ENCODE results near the gene UBE2G2.
A peak's percentile ranks its signal among the peaks of the same experiment; 100 is the strongest.

UBE2G2 gene

DNA sequence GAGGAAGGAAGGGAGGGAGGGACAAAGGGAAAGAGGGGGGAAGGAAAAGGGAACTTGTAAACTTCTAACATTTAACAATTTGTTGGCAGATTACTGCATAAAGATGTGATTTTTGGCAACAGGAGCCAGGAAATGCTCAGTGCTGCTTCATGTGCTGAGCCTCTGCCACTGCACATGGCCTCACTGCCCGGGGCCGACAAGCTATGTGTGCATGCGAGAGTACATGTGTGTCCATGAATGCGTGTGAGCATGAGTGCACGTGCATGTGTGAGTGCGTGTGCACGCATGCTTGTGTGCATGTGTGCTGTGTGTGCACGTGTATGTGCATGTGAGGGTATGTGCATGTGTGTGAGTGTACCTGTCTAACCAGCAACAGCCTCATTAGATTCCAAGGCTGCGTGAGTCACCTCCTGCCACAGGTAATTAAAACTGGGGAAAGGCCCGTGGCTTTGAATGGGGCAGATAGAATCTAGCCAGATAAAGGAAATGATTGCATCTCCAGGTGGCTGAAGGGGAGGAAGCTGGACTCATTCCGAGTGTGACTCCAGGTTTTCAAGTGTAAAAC lies 48.9 kb downstream of the UBE2G2 start:
- no peak overlapping the region for H2AK5ac ChIP-seq (ENCODE audit: low read length)
- no peak overlapping the region for H3K23ac ChIP-seq (ENCODE audit: low read length)
- no peak overlapping the region for H2BK5ac ChIP-seq (ENCODE audit: low read length)
- DNase-seq, result peak; percentile 48
- no peaks in the 10 kb centered on the region for H3K36me3 ChIP-seq (ENCODE audit: control insufficient read depth, insufficient read depth, low read length)
- no peak overlapping the region for H3K4ac ChIP-seq (ENCODE audit: low read depth, low read length)
- no peak overlapping the region for H3K4me3 ChIP-seq (ENCODE audit: low read length)
- H3K56ac ChIP-seq (ENCODE audit: low read length), result peak overlapping the region; percentile 76
- H2BK15ac ChIP-seq (replicated peaks; ENCODE audit: low read depth), result no peak overlapping the region
- H3K79me1 ChIP-seq (ENCODE audit: low read length), result no peaks in the 10 kb centered on the region
- H3K9ac ChIP-seq (ENCODE audit: low read length), result peak overlapping the region; percentile 29
- no peak overlapping the region for H4K8ac ChIP-seq (ENCODE audit: low read depth, low read length)
- no peak overlapping the region for H2BK120ac ChIP-seq (ENCODE audit: low read depth, low read length)
- no peak overlapping the region for H3K27ac ChIP-seq (ENCODE audit: low read depth, low read length)
- no CpG with 5 or more reads among the region's 11 CpGs for WGBS (ENCODE audit: extremely low coverage, insufficient coverage, low lambda C conversion rate)
- H3K27me3 ChIP-seq (ENCODE audit: insufficient read depth, low read length, poor library complexity), result no peaks in the 10 kb centered on the region
- peaks cover 4% of the 10 kb centered on the region for H3K4me1 ChIP-seq (ENCODE audit: control insufficient read depth, low read depth, low read length)
- H3K4me2 ChIP-seq (ENCODE audit: low read length), result no peak overlapping the region
- no peaks in the 10 kb centered on the region for H3K79me2 ChIP-seq (ENCODE audit: control insufficient read depth, insufficient read depth, low read length)
- no peak overlapping the region for H3K18ac ChIP-seq (ENCODE audit: low read length)
- H4K5ac ChIP-seq (ENCODE audit: low read length), result no peak overlapping the region

DNA sequence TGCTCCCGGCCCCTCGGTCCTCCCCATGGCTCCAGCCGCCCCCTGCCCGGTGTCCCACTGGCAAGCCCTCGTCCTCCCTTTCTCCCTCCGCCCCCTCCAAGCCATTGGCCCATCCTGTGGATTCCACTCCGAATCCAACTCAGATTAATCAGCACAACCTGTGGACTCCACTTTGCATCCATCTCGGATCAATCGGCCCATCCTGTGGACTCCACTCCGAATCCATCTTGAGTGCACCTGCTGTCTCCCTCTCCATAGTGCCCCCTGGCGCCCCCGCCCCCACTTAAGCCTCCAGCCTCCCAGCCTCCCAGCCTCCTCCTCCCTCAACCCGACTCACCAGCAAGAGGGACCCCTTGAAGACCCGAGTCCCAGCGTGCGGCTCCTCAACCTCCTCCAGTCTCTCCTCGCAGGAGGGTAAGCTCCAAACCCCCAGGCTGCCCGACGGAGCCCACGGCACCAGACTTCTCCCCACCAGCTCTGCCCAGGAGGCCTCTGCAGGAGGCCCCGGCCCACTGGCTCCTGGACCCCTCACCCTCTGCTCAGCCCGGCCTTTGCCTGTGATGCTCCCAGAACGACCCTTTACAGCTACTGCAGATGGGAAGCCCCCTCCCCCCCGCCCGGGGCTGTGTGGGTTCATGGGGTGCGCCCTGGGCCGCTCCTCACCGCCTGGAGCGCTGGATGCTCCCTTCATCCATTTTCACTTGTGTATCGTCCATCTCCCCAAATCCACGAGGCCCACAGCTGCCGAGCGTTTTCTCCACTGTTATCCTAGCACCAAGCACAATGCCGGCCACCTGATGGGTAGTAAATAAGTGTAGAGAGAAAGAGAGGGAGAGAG lies 49.6 kb downstream of the UBE2G2 start:
- Histone ChIP-seq H3K79me1 (ENCODE audit: low read length) (no peaks in the 10 kb centered on the region), H4K8ac (ENCODE audit: low read depth, low read length) (no peak overlapping the region), H3K4me3 (ENCODE audit: low read length) (no peak overlapping the region), H3K4me1 (ENCODE audit: control insufficient read depth, low read depth, low read length) (peaks cover 4% of the 10 kb centered on the region), H2BK5ac (ENCODE audit: low read length) (no peak overlapping the region), H3K9ac (ENCODE audit: low read length) (no peak overlapping the region), H3K27ac (ENCODE audit: low read depth, low read length) (no peak overlapping the region), H3K23ac (ENCODE audit: low read length) (no peak overlapping the region), H3K36me3 (ENCODE audit: control insufficient read depth, insufficient read depth, low read length) (no peaks in the 10 kb centered on the region), H3K4me2 (ENCODE audit: low read length) (no peak overlapping the region), H2AK5ac (ENCODE audit: low read length) (no peak overlapping the region), H3K56ac (ENCODE audit: low read length) (peak overlapping the region; percentile 0), H4K5ac (ENCODE audit: low read length) (no peak overlapping the region), H3K4ac (ENCODE audit: low read depth, low read length) (peak overlapping the region; percentile 4), H3K79me2 (ENCODE audit: control insufficient read depth, insufficient read depth, low read length) (no peaks in the 10 kb centered on the region), H2BK15ac (replicated peaks; ENCODE audit: low read depth) (no peak overlapping the region), H3K27me3 (ENCODE audit: insufficient read depth, low read length, poor library complexity) (no peaks in the 10 kb centered on the region), H2BK120ac (ENCODE audit: low read depth, low read length) (no peak overlapping the region), H3K18ac (ENCODE audit: low read length) (no peak overlapping the region)
- DNase-seq, result no peak
- no CpG with 5 or more reads among the region's 34 CpGs for WGBS (ENCODE audit: extremely low coverage, insufficient coverage, low lambda C conversion rate)

DNA sequence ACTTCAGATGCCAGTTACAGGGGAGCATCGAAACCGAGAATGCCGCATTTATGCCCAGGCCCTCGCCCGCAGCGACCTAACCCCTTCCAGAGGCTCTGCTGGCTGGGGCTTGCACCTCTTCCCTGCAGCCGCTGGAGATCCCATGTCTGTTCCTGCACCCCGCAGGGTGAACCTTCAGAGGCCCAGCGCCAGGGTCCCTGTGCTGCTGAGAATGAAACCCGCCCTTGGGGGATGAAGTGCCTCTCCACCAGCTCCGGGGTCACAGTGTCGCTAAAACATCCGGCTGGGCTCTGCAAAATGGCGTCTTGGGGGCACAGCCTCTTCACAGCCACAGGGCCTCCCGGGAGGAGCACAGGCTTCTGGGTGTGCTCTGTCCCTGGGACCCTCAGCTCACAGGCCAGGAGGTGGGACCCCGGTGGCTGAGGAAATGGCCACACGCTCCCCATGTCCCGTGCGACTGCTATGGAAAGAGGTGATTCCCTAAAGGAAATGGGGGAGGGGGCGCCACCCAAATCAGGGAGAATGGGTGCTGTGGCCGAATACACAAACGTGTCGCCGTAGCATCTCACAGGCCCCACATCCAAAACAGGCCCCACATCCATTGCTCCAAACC lies 50.3 kb downstream of the UBE2G2 start:
- Histone ChIP-seq H3K23ac (ENCODE audit: low read length) (no peak overlapping the region), H3K18ac (ENCODE audit: low read length) (no peak overlapping the region), H3K36me3 (ENCODE audit: control insufficient read depth, insufficient read depth, low read length) (no peaks in the 10 kb centered on the region), H3K4ac (ENCODE audit: low read depth, low read length) (no peak overlapping the region), H2BK120ac (ENCODE audit: low read depth, low read length) (no peak overlapping the region), H3K4me1 (ENCODE audit: control insufficient read depth, low read depth, low read length) (peaks cover 4% of the 10 kb centered on the region), H3K27me3 (ENCODE audit: insufficient read depth, low read length, poor library complexity) (no peaks in the 10 kb centered on the region), H3K79me2 (ENCODE audit: control insufficient read depth, insufficient read depth, low read length) (no peaks in the 10 kb centered on the region), H4K5ac (ENCODE audit: low read length) (no peak overlapping the region), H2AK5ac (ENCODE audit: low read length) (no peak overlapping the region), H3K56ac (ENCODE audit: low read length) (peak overlapping the region; percentile 34), H3K4me2 (ENCODE audit: low read length) (no peak overlapping the region), H2BK15ac (replicated peaks; ENCODE audit: low read depth) (no peak overlapping the region), H3K79me1 (ENCODE audit: low read length) (no peaks in the 10 kb centered on the region), H4K8ac (ENCODE audit: low read depth, low read length) (no peak overlapping the region), H3K27ac (ENCODE audit: low read depth, low read length) (no peak overlapping the region), H3K4me3 (ENCODE audit: low read length) (no peak overlapping the region), H2BK5ac (ENCODE audit: low read length) (no peak overlapping the region), H3K9ac (ENCODE audit: low read length) (no peak overlapping the region)
- DNase-seq, result no peak
- WGBS (ENCODE audit: extremely low coverage, insufficient coverage, low lambda C conversion rate), result no CpG with 5 or more reads among the region's 24 CpGs

DNA sequence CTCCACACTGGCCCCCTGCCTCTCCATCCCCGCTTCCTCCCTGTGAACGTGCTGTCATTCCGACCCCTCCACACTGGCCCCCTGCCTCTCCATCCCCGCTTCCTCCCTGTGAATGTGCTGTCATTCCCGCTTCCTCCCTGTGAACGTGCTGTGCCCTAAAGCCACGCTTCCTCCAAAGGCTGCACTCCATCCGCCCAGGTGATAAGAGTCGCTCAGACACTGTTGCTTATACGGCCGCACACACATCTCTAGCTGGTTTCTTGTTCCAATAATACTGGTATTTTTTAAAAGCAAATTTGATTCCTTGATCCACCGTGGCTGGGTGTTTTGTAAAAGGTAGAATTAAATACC lies 51.0 kb downstream of the UBE2G2 start:
- Histone ChIP-seq H3K27ac (ENCODE audit: low read depth, low read length) (no peak overlapping the region), H2BK5ac (ENCODE audit: low read length) (no peak overlapping the region), H3K27me3 (ENCODE audit: insufficient read depth, low read length, poor library complexity) (no peaks in the 10 kb centered on the region), H3K18ac (ENCODE audit: low read length) (no peak overlapping the region), H2AK5ac (ENCODE audit: low read length) (no peak overlapping the region), H2BK15ac (replicated peaks; ENCODE audit: low read depth) (no peak overlapping the region), H3K79me2 (ENCODE audit: control insufficient read depth, insufficient read depth, low read length) (no peaks in the 10 kb centered on the region), H3K23ac (ENCODE audit: low read length) (no peak overlapping the region), H3K4ac (ENCODE audit: low read depth, low read length) (no peak overlapping the region), H3K4me2 (ENCODE audit: low read length) (no peak overlapping the region), H4K8ac (ENCODE audit: low read depth, low read length) (no peak overlapping the region), H3K4me1 (ENCODE audit: control insufficient read depth, low read depth, low read length) (peaks cover 4% of the 10 kb centered on the region), H3K36me3 (ENCODE audit: control insufficient read depth, insufficient read depth, low read length) (no peaks in the 10 kb centered on the region), H3K4me3 (ENCODE audit: low read length) (no peak overlapping the region), H2BK120ac (ENCODE audit: low read depth, low read length) (no peak overlapping the region), H3K9ac (ENCODE audit: low read length) (no peak overlapping the region), H3K56ac (ENCODE audit: low read length) (peak overlapping the region; percentile 56), H3K79me1 (ENCODE audit: low read length) (no peaks in the 10 kb centered on the region), H4K5ac (ENCODE audit: low read length) (no peak overlapping the region)
- WGBS (ENCODE audit: extremely low coverage, insufficient coverage, low lambda C conversion rate), result no CpG with 5 or more reads among the region's 12 CpGs
- peak; percentile 72 for DNase-seq

DNA sequence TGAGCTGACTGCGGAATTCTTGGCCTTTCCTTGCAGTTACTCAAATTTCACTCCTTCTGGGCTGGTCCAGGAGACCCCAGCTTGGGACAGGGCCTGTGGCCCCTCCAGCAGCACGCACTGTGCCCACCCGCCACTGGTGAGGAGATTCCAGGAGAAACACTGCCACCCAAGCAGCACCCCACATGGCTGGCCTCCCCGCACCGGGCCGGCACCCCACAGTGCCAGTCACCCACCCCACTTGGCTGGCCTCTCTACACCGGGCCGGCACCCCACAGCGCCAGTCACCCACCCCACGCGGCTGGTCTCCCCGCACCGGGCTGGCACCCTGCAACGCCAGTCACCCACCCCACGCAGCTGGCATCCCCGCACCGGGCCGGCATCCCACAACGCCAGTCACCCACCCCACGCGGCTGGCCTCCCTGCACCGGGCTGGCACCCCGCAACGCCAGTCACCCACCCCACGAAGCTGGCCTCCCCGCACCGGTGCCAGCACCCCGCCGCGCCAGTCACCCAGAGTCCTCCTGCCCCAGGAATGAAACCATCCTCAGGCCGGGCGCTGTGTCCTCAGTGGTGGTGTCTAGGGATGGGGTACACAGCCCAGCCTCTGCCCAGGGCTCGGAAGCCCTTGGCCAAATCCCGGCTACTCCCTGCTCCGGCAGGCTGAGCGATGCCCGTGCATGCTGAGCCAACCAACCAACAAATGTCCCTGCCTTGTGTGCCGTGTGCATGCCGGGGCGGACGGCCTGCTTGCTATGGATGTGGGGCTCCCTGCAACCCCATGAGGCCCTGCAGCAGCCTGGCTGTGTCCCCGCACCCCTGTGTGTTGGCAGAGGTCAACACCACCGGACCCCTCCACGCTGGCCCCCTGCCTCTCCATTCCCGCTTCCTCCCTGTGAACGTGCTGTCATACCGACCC lies 51.6 kb downstream of the UBE2G2 start:
- H4K8ac ChIP-seq (ENCODE audit: low read depth, low read length), result no peak overlapping the region
- H3K56ac ChIP-seq (ENCODE audit: low read length), result peak overlapping the region; percentile 88
- no peaks in the 10 kb centered on the region for H3K79me1 ChIP-seq (ENCODE audit: low read length)
- peak overlapping the region; percentile 70 for H3K9ac ChIP-seq (ENCODE audit: low read length)
- no peaks in the 10 kb centered on the region for H3K79me2 ChIP-seq (ENCODE audit: control insufficient read depth, insufficient read depth, low read length)
- H4K5ac ChIP-seq (ENCODE audit: low read length), result no peak overlapping the region
- no peak overlapping the region for H2BK120ac ChIP-seq (ENCODE audit: low read depth, low read length)
- no peak overlapping the region for H3K4ac ChIP-seq (ENCODE audit: low read depth, low read length)
- no peaks in the 10 kb centered on the region for H3K36me3 ChIP-seq (ENCODE audit: control insufficient read depth, insufficient read depth, low read length)
- H2BK5ac ChIP-seq (ENCODE audit: low read length), result no peak overlapping the region
- H3K4me2 ChIP-seq (ENCODE audit: low read length), result no peak overlapping the region
- H3K23ac ChIP-seq (ENCODE audit: low read length), result peak overlapping the region; percentile 89
- peak overlapping the region; percentile 69 for H2AK5ac ChIP-seq (ENCODE audit: low read length)
- H3K27me3 ChIP-seq (ENCODE audit: insufficient read depth, low read length, poor library complexity), result no peaks in the 10 kb centered on the region
- no peak overlapping the region for H3K18ac ChIP-seq (ENCODE audit: low read length)
- H2BK15ac ChIP-seq (replicated peaks; ENCODE audit: low read depth), result no peak overlapping the region
- H3K4me3 ChIP-seq (ENCODE audit: low read length), result no peak overlapping the region
- WGBS (ENCODE audit: extremely low coverage, insufficient coverage, low lambda C conversion rate), result no CpG with 5 or more reads among the region's 47 CpGs
- DNase-seq, result no peak
- peaks cover 4% of the 10 kb centered on the region for H3K4me1 ChIP-seq (ENCODE audit: control insufficient read depth, low read depth, low read length)
- no peak overlapping the region for H3K27ac ChIP-seq (ENCODE audit: low read depth, low read length)
